Posterior cingulate gyrus (tissue), 11 donors: ENCODE data around the gene FLRT1.

ENCODE experiments used
- DNase-seq, 10 donors: peaks; one replicate each; pipeline versions ENCODE4 v3.0.0 to v3.0.0-alpha.2; 2020 to 2021; ENCODE audit warnings: mixed read lengths in 3 of 10
- intact Hi-C: fragments of 100-400 bp; cut with DNase I; formaldehyde crosslinking; loops from one replicate; pipeline ENCODE4 v1.15.1; 2023

FLRT1 gene, protein sequence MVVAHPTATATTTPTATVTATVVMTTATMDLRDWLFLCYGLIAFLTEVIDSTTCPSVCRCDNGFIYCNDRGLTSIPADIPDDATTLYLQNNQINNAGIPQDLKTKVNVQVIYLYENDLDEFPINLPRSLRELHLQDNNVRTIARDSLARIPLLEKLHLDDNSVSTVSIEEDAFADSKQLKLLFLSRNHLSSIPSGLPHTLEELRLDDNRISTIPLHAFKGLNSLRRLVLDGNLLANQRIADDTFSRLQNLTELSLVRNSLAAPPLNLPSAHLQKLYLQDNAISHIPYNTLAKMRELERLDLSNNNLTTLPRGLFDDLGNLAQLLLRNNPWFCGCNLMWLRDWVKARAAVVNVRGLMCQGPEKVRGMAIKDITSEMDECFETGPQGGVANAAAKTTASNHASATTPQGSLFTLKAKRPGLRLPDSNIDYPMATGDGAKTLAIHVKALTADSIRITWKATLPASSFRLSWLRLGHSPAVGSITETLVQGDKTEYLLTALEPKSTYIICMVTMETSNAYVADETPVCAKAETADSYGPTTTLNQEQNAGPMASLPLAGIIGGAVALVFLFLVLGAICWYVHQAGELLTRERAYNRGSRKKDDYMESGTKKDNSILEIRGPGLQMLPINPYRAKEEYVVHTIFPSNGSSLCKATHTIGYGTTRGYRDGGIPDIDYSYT

DNA sequence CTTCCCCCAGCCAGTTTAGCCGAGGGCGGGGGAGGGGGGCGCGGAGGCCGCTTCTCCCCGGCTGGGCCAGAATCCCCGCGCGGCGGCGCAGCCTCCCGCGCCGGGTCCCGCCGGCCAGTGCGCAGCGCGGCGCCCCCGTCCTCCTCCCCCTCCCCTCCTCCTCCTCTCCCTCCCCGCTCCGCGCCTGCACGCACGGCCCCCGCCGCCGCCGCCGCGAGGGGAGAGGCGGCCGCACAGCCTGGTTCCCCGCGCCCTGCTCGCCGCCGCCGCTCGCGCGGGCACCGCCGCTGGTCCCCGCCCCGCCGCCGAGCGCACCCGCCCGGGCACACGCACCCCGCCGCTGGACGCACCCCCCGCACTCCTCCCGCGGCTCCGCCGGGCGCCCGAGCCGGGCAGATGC, at the start of gene FLRT1:
Gene FLRT1, plus strand, starts transcription at position 356 of the 400 bp plus-strand sequence. CDS start 80,337 bp downstream, outside the sequence.
- peak in 5 of 10 donors; percentile 39 to 94 (median 68) for DNase-seq
- intact Hi-C loops: loop anchor here (5.0 kb wide), 1 partner anchor 33 kb away; no protein-coding TSS in a partner anchor

DNA sequence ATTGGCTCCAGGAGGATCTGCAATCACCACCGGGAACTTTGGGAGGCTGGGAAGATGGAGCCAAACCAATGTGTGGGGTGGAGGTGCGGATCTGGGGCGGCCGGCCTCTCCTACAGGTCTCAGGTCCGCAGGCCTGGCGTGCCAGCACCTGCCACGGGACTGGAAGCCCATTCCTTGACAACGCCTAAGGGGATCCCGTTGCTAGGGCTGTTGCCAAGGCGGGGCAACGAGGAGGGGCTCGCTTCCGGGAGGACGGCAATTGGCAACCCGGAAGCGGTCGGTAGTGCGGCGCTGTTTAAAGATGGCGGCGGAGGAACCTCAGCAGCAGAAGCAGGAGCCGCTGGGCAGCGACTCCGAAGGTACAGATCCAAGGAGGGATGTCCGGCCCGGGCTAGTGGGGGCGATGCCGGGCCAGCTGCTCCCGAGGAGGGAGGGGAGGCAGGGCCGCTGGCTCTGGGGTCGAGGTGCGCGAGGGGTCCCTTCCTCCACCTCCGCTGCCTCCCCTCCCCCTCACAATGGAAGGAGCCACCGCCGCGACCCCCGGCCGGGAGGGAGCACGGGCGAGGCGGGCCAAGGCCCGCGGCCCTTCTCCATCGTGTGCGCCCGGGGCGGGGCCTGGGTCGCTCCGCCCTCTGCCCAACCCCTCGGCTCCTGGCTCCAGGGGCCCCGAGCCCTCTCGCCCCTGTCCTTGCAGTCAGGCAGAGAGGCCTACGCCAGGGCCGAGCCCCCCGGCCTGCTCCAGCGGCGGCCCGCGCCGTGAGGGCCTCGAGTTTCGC, 49.4 kb upstream of the FLRT1 start, which contains the start of gene OTUB1:
Gene OTUB1, plus strand, starts transcription at position 283 of the 776 bp plus-strand sequence. Its CDS starts 19 bp downstream, at position 302.
- intact Hi-C loops: no loop called here
- peak; percentile 81 to 98 (median 90) for DNase-seq

DNA sequence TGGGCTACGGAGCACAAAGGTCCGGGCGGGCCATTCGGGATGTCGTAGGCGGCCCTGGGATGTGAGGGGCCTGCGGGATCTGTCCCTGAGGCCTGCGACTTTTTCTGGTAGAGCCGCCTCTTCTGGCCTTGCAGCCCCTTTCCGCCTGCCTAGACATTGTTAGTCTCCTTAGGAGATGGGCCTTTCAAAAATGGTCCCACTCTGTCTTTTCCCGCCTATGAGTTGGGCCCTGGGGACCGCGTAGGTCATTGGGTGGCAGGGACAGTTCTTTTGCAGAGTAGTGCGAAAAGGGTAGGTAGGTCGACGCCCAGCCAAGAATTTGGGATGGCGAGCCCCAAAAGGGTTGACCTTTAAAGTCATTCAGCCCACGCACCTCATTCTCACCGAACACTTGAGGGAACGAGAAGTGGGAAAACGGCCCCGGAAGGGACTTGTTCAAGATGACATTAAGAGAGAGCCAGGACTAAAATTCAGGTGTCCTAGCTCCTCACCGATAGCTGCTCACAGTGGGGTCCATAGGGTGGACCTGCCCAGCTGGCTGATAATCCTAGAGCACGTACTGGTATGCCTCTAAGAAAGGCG, 48.7 kb upstream of the FLRT1 start:
- DNase-seq: no peak
- intact Hi-C loops: no loop called here

DNA sequence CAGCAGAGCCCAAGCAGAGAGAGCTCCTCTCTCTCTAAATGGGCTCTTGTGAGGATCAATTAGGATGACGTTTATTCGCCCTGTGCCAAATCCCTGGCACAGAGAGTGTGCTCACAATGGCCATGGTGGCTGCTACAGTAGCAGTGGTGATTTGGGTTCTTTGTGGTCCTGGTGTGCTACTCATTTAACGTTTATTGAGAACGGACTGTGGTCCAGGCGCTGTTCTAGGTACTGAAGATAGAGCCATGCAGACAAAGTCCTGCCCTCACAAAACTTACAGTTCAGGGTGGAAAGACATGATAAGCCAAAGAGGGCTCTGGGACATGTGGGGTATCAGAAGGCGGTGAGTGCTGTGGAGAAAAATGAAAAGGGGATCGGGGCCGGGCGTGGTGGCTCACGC, 44.2 kb upstream of the FLRT1 start:
- intact Hi-C loops: no loop called here
- DNase-seq: no peak

DNA sequence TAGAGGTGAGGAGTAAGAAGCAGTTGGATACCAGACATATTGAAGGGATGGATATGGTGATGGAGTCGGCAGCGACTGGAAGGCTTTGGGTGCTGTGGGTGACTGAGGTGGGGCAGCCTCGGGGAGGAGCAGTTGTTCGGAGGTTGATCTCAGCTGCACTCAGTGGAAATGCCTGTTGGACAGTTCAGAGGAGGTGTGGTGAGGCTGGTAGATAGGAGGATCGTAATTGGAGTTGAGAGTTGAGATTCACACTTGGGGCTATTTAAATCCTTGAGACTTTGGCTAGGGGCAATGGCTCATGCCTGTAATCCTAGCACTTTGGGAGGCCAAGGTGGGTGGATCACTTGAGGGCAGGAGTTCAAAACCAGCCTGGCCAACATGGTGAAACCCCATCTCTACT, 42.6 kb upstream of the FLRT1 start:
- DNase-seq: no peak
- intact Hi-C loops: no loop called here

DNA sequence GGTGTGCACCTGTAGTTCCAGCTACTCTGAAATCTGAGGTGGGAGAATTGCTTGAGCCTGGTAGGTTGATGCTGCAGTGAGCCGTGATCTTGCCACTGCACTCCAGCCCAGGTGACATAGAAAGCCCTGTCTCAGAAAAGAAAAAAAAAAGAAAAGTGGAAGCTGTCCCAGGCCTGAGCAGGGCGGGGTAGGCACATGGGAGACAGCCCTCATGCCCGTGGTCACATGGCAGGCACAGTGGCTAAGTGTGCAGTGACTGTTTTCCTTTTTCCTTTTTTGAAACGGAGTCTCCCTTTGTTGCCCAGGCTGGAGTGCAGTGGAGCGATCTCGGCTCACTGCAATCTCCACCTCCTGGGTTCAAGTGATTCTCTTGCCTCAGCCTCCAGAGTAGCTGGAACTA, 41.7 kb upstream of the FLRT1 start:
- DNase-seq: no peak

DNA sequence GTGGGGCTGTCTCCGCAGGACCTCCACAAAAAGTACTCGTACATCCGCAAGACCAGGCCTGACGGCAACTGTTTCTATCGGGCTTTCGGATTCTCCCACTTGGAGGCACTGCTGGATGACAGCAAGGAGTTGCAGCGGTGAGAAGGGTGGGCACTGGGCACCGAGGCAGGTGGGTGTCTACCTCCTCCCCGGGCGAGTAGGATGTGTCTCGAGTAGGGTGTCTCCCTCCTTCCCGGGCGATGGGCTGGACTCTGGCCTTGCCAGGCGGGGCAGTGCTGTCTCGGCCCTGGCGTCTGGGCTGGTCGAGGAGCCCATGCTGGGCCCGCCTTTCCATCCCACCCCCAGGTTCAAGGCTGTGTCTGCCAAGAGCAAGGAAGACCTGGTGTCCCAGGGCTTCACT, 39.2 kb upstream of the FLRT1 start:
- intact Hi-C loops: no loop called here
- DNase-seq: peak in 1 of 10 donors; percentile 84

More for the DNA sequence above, 41.7 kb upstream of the FLRT1 start:
- intact Hi-C loops: no loop called here

DNA sequence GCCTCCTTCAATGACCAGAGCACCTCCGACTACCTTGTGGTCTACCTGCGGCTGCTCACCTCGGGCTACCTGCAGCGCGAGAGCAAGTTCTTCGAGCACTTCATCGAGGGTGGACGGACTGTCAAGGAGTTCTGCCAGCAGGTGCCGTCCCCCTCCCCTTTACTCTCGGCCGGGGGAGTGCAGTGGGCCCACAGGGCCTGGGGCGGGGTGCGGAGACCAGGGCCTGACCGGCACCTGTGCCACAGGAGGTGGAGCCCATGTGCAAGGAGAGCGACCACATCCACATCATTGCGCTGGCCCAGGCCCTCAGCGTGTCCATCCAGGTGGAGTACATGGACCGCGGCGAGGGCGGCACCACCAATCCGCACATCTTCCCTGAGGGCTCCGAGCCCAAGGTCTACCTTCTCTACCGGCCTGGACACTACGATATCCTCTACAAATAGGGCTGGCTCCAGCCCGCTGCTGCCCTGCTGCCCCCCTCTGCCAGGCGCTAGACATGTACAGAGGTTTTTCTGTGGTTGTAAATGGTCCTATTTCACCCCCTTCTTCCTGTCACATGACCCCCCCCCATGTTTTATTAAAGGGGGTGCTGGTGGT, 38.5 kb upstream of the FLRT1 start:
- no peak for DNase-seq
- intact Hi-C loops: no loop called here

DNA sequence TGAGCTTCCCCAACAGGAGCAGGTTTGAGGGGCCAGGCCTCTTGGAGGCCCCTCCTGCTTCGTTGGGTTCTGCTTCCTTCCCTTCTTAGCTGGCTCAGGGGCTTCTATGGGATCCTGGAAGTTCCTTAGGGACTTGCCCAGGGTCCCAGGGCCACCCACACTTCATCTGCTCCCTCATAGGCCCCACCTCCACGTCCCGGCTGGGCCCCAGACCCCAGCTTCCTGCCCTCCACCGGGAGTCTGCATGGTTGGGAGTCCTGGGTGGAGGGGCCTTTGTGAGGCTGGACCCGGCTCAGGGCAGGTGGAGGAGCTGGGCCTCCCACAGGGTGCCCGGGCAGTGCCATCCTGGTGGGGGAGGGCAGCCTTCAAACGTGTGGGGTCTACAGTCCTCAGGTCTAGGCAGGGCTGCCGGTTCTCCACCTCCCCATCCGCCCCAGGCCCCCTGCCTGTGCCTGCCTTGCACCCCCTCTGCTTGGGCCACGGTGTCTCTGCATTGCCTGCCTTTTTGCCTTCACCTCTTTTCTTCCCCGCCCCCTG, 37.9 kb upstream of the FLRT1 start:
- intact Hi-C loops: no loop called here
- DNase-seq: no peak

DNA sequence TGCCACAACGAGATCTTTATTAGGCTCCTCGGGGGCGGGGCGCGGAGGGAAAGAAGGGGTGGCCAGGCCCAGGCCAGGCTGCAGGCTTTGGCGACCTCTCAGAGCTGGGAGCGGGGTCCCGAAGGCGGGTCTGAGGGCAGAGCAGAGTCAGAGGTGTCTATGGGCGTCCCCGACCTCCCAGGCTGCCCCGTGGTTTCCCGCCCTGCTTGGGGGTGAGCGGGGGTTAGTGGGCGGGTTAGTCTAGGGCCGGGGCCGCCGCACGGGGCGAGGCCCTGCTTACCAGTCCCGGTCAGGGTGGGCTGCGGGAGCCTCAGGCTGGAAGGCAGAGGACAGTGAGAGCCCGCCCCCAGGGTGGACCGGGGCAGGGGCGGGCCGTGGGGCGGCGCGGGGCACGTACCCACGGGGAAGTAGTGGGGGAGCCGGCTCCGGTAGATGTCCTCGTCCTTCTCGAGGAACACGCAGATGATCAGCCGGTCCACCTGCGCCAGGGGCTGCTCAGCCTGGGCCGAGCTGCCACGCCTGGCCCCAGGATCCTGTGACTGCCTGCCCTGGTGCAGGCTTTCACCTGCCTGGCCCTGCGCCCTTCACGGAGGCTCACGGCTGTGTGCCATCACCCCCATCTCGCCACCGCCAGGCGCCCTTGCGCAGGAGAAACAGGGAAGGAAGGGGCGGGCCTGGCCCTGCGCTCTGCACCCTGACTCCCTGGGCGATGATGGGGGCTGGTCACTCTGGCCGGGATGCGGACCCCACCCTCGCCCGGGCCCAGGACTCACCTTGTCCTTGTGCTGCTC, 37.0 kb upstream of the FLRT1 start:
- no peak for DNase-seq
- intact Hi-C loops: no loop called here

DNA sequence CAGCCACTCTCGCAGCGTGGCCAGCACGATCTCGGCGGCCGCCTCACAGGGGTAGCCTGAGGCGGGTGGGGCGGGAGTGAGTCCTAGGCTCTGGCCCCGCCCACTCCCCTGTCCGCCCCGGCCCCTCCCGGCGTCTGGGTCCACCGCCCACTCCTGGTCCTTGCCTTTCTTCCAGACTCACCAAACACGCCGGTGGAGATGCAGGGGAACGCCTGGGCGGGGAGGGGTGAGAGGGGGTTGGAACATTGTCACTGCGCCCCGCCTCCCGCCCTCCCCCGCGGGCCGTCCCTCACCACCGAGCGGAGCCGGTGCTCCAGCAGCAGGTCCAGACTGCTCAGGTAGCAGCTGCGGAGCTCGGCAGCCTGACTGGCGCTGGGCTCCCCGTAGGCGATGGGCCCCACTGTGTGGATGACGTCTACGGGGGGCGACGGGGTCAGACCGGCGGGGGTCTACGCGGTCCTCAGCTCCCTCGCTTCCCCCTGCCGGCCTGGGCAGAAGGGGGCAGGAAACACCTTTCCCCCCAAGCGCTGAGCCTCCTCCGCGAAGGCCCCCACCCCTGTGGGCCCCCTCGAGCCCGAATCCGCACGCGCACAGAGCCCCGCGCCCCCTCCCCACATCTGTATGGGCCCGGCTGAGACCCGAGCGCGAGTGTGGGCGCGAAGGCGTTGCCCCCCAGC, 36.2 kb upstream of the FLRT1 start:
- peak in 4 of 10 donors; percentile 33 to 89 (median 85) for DNase-seq
- intact Hi-C loops: loop anchor here (1.0 to 5.0 kb wide), 2 partner anchors 38 to 149 kb away; partner anchors contain the start of gene FLRT1

DNA sequence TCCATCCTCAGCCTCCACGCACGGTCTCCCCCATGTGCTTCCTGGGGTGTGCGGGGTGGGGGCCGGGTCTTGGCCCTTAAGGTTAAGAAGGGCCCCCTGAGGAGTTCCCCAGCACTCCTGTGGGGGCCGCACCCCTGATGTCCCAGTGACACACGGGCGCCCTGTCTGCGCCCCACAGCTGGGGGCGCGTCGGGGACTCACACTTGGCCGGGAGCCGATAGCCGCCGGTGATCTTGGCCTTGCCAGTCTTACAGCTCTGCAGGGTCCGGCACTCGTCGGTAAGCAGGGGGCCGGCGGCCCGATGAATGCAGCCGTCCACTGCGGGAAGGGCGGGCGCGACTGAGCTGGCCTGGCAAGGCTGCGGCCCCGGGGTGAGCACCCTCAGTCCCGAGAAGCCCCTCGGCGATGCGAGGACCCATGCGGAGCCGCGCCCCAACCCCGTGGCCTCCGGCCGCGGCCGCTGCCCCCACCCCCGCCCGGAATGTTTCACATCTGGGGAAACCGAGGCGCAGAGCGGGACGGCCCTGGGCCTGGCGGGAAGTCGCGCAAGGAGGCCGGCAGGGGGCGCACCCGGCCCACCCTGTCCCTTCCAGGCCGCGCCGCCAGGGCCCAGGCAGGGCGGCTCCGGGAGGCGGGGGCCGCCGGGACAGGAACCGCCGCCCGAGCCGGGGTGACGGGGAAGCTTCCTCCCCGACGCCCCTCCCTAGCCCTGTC, 35.5 kb upstream of the FLRT1 start:
- intact Hi-C loops: loop anchor here (1.0 to 5.0 kb wide), 2 partner anchors 37 to 148 kb away; partner anchors contain the start of gene FLRT1

DNA sequence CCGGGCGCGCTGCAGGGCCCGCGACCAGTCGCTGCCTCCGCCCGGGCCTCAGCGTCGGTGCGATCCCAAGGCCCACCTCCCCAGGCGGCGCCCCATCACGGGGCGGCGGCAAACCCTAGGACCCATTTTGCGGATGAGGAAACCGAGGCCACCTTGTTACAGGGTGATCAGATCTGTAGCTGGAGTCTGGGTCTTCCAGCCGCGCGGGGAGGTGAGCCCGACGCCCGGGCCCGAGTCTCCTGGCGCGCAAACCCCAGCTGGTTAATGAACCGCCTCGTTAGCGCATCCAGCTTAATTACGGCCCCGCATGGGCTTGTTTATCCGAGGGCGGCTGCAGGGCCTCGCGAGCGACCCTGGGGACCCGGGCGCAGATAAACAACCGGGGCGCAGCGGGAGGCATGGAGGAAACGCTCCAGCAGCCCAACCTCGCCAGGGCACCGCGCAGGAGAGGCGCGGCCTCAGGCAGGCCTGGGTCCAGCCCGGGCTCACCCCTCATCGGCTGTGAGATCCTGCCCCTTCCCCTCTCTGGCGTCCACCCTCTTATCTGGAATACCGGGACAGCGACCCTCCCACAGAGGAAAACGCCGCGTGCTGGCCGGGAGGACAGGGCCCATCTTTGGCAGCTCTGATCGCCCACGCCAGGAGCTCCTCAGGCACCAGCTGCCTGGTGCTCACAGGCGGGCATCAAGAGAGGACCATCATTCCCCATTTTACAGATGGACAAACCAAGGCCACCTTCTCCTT, 34.8 kb upstream of the FLRT1 start:
- intact Hi-C loops: loop anchor here (1.0 to 5.0 kb wide), 2 partner anchors 36 to 147 kb away; partner anchors contain the start of gene FLRT1
- DNase-seq: peak in 1 of 10 donors; percentile 84

More for the DNA sequence above, 35.5 kb upstream of the FLRT1 start:
- peak in 9 of 10 donors; percentile 58 to 96 (median 73) for DNase-seq

DNA sequence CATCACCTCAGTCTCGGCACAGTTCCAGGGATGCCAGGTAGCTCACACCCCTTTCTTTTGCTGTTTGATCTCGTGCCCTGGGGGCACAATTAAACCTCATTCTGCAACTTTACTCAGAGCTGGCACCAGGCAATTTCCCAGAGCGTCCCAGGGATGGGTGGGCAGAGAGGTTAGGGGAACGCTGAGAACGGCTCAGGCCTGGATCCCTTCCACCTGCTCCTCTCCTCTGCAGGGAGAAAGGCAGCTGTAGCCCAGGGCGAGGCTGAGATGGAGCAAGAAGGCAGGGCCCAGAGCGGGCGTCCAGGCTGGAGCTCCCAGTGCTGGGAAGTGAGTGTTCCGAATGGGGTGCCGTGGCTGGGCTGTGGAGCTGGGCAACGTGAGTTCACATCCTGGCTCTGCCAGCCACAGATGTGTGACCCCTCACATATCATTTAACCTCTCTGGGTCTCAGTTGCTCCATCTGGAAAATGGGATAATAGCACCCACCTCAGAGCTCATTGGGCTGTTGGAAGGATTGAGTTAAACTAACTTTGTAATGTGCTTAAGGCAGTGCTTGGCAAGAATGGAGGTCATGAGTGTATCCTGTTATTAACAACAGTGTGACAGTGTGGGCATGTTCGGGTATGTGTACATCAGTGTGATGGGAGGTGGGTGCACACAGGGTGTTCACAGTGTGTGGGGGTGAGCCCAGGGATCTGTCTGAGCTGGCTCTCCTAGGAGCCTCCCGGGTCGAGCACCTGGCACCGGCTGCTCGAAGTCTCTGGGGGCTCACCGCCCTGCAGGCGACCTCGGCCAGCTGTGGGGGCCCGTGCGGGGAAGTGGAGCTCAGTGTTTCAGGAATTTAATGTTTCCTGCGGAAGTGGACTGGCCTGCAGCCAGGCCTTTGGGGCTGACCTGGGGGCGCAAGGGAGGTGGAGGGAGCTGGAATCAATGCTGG, 34.0 kb upstream of the FLRT1 start:
- intact Hi-C loops: loop anchor here (5.0 kb wide), 1 partner anchor 36 kb away; the partner anchor contains the start of gene FLRT1
- no peak for DNase-seq

DNA sequence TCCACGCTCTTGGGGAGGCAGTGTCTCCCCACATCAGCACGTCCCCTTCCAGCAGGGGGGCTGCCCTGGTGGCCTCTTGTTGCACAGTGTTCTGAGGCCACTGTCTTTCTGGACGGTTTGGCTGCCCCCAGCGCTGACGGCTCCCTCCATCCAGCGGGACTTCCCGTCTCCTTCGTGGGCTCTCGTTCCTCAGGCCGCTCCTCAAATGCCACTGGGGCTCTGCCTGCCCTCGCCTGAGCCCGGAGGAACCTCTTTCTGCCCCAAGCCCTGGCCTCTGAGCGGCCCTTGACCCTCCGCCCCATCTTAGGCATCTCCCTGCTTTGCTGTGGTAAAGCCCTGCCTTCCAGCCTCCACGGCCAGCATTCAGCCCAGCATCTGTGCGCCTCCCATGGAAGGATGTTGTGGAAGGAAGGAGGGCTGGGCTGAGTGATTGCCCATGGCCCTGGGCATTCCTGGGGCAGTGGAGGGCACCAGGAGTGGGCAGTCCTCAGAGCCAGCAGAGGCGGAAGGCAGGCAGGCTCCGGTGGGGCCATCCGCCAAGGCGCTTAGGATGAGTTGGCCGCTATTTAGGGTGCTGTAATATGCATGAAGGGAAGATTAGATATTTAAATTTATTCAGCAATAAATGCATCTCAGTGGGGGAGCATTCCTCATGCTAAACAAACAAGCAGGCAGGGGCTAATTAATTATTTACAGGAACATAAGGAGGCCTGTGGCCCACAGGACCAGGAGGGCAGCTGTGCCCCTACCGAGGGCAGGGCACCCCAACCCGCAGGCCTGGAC, 31.7 kb upstream of the FLRT1 start:
- DNase-seq: no peak
- intact Hi-C loops: loop anchor here (5.0 kb wide), 1 partner anchor 33 kb away; the partner anchor contains the start of gene FLRT1
